Endometrial microvascular endothelial cells (primary cell): ENCODE data around the gene CCN6. TPM values are rescaled to one million over a fixed set of nuclear protein-coding genes. Genes with fewer than 3 reads are reported as not detected.
"Not testable (repeated sequence)": the region's sequence is repeated elsewhere in the genome, so short reads cannot be mapped to it uniquely, and the experiment has no call there.

Source experiments
- in situ Hi-C: cut with HindIII; loops from 2 replicates; pipeline ENCODE4 v1.10.0; 2017; ENCODE audit warnings: low sequenced_read_pairs, low pct_unique_long_range_greater_than_20kb; ENCODE audit errors: inconsistent ontology term
- total RNA-seq: library from RNA; depleted of rRNA; stranded (reverse); fragments of >200 nt; gene quantifications from one replicate; pipeline ENCODE4 v1.2.3, GENCODE V29; 2015; ENCODE audit errors: inconsistent ontology term

CCN6 gene
- total RNA-seq, 1 donor from 2014 or later: not detected

DNA sequence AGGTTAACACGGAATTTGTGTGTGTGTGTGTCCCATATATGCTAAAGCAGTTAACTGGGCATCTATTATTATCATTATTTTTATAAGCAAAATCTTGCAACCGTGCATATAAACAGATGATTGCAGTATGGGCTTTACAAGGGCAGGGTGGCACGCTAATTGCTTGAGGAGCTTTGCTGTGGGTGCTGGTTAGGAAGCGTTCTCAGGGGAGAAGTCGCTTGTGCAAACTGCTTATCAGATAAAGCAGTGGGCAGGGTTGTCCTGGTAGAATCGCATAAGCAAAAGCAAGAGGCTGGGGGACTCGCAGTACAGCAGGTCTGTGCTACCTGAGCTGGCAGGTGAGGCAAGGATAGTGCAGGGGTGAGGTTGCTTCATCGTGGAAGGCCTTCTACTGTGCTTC, 9.7 kb upstream of the CCN6 start:
- in situ Hi-C loops: no loop called here

DNA sequence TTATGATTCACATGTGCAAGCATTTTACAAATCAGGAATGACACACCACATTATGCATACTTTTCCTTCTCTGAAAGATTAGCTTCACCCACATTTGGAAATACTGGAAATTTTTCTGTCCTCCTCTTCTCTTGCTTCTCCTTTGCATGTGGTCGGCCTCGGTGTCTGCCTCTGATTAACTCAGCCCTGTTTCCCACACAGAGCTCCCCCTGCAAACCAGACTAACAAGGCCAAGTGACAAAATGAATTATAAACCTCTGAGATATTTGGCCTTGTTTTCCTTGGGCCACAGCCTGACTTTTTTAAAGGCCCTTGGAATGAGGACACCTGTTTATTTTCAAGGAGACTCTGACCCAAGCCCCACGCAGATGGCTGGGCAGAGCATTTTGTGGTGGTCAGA, 9.0 kb upstream of the CCN6 start:
- in situ Hi-C loops: no loop called here

DNA sequence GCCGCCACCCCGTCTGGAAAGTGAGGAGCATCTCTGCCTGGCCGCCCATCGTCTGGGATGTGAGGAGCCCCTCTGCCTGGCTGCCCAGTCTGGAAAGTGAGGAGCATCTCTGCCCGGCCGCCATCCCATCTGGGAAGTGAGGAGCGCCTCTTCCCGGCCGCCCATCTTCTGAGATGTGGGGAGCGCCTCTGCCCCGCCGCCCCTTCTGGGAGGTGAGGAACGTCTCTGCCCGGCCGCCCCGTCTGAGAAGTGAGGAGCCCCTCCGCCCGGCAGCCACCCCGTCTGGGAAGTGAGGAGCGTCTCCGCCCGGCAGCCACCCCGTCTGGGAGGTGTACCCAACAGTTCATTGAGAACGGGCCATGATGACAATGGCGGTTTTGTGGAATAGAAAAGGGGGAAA, 6.4 kb upstream of the CCN6 start:
- in situ Hi-C loops: not testable (repeated sequence)

DNA sequence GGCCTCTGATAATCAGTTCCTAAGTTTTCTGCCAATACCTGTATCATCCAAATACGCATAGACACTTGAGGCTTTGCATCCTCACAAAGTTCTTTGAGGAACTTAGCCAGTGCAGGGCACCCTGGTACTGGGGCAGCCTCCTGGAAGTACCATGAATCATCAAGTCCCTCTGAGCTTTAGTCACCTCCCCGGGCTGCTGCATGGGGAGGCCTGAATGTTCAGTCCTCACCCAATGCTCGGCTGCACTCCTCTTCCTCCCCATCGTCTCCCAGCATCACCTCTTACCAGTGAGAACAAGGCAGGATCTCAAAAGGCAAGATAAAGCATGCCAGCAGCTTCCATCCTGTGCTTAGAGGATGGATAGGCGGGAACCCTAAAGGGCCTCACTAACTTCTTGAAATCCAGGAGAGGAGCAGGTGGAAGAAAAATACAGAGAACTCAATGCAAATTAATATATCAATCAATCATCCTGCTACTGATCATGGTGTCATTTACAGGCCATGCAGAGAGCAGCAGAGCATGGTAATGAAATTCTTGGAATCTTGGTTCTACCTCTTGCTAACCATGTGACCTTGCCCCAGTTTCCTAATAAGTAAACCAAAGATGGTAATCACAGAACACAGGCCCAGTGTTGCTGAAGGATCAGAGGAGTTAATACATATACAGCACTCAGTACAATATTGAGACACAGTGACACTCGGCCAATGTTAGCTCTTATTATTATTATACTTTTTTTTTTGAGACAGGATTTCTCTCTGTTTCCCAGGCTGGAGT, 4.7 kb upstream of the CCN6 start:
- in situ Hi-C loops: no loop called here

DNA sequence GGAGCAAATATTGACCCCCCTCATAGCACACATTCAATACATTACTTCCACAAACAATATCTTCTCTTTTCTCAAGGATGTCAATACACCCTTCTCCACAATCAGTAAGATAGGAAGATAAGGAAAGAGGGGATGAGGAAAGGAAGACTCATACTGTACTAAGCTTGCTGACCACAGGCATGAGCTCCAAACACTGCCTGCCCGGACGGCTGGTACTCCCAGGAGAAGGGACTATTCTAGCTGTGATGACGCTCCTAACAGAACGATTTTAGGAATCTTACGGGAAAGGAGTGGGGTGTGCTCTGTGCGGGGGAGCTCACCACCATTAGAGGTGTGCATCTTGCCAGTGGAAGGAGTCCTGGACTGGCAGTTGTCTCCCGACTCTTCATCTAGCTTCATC, 3.9 kb upstream of the CCN6 start:
- in situ Hi-C loops: no loop called here

DNA sequence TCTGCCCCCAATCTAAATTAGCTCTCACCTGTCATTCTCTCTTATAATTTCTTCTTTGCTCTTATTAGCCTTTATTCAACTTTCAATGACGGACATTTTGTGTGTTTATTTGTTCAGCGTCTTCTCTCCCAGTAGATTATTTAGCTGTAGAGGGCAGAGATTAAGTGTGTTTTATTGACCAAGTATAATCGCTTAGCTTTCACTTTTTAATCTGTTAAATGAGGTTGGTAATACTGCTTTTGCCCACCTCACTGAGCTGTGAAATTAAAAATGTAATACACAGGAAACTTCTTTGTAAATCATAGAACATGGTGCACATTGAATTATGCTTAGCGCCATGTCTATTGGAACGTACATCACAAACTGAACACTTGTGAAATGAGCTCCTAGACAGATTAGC, 3.5 kb upstream of the CCN6 start:
- in situ Hi-C loops: no loop called here

DNA sequence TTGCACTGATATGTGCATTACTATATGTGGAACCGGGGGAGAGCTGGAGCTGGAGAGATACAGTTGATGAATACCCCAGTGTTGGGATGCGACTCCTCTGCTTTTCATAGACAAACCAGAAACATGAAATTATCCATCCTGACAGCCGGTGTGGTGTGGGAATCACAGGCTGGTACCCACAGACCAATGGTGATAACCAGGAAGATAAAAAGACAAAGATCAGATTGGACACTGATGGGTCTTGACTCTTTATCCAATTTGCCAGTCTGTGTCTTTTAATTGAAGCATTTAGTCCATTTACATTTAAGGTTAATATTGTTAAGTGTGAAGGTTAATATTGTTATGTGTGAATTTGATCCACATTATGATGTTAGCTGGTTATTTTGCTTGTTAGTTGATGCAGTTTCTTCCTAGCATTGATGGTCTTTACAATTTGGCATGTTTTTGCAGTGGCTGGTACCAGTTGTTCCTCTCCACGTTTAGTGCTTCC, 2.6 kb upstream of the CCN6 start:
- in situ Hi-C loops: not testable (repeated sequence)

DNA sequence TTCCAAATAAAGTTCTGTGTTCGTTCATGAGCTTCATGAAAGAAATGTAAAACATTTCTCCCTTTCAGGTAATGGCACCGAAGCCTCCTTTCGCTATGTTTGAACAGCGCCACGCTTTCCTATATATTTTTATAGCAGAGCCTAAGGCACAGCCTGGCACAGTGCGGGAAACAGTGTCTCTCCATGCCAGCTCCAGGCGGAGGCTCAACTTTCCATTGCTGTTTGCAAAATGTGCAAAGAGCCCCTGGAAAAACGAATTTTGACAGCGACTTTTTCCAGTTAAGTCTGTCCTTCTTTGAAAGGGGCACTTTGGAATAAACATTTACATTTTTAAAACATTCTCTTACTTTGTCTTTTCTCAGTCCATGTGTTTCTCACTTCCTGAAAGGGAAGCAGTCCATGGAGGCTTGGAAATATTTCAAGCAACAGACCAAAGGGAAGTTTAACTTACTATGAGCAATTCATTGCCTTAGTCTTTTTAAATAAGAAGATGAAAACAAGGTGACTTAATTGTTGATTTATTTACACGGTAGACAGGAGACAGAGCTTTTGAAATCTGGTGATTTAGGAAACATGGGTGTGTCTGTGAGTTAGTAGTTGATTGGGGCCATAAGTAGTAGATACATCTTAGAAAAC, 769 bp downstream of the CCN6 start:
- in situ Hi-C loops: no loop called here

DNA sequence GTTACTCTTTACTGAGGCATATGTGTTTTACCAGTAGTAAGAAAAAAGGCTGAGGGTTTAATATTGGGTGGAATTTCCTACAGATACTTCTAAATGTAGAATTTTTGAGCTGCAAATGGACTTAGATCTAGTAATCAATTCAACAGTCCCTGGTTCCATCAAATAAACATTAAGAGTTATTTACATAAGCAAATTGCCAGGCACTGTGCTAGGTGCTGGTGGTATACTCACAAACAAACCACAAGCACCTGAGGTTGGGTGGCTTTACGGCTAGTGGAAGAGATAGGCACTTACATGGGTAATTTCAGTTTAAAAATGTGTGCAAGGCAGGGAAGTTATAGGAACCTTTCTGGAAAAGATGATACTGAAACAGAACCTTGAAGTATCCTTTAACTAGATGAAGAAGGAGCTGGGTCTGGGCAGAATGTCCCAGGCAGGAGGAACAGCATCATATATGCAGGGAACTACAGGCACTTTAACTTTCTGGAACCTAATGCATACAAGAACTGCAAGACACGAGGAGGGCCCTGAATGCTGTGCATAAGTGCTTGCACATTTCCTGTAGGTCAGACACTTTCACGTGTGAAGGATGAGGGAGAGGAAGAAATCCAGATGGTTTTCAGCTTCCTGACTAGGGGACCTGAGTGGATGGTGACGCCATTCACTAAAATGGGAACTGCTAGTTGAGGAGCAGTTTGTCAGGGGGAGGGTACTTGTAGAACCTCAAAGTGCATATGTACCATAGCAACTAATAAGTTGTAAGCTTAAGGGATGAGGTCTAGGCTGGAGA, 4.5 kb downstream of the CCN6 start:
- in situ Hi-C loops: no loop called here

DNA sequence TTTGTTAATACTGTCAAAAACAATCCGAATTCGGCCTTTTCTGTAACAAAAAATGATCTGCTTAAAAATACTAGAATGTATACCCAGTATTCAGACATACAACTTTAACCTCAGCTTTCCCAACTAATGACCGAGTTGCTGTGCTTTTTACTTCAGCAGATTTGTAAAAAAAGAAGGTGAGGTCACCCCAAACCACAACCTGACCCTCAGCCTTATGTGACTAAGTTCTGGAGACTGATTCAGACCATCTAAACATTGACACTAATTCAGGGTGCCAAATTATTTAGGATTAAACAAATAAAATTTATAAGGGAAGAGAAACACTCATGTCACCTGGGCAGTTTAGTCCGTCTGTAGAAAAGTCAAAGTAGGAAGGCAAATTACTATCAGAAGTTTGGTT, 7.7 kb downstream of the CCN6 start:
- in situ Hi-C loops: no loop called here

DNA sequence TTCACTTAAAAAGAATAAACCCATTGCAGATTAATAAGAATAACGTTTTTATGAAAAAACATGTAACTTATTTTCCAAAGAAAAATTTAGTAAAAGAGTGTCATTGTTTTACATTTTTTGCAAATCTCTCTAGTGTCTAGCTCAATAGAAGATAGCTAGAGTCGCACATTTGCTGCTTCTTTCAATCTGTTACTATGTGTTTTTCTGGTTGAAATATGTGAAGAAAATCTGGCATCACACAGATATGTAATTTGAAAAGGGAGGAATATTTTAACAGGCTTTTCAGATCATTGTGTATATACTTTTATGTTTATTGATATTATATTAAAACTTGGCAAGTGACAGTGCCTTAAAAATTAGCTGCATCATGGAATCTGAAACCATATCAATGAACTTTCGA, 9.1 kb downstream of the CCN6 start:
- in situ Hi-C loops: no loop called here

DNA sequence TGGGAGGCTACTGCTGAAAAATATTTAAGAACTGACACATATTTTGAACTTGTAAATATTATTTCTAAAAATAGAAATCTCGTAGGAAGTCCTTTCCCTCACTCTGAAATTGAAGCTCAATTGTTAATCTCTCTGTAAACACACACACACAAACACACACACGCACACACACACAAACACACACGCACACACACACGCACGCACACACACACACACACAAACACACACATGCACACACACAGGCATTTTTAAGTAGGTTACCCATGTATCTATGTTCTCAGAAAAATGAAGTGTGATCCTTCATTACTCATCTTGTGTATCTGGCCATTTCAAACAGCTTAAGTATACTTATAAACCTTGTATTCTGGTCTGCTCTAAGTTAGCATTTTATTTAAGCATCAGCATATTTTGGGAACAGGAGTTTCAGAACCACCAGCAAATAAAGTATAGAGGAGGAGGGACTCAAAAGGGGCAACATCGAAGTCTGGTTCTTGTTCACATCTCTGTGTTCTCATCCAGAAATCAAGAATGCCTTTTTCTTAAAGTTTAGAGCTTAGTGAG, 11.6 kb downstream of the CCN6 start:
- in situ Hi-C loops: no loop called here

DNA sequence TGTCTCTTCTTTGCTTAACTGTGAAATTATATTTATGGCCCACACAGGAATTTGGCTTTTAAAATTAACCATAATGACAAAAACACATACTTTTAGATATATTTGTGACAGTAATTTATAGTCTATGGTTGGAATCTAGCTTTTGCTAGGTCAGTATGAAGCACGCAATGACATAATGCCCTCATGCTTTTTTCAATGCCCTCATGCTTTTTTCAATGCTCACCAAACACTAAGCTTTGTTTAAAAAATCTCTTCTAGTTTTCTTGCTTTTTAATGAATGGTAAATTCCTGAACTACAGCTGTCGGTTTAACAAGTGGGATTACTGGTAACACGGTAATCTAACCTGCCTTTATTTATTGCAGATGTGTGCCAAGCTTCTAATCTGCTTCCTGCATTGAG, 12.7 kb downstream of the CCN6 start:
- in situ Hi-C loops: no loop called here

DNA sequence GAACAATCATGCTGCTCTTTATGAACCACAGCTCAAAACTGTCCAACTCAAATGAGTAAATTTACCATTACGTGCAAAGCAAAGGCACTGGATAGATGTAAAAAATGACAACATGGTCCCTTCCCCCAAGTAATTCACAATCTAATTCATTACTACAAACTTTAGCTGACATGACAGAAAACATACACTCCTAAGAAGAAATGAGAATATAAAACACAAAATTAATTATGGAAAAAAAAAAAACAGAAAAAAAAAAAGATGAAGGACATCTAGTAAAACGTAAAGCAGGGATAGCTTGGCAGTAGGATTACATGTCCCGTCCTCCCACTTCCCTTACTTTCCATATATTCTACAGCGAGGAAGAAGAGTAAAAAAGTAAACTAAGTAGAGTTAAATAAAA, 27.7 kb downstream of the CCN6 start:
- in situ Hi-C loops: no loop called here

DNA sequence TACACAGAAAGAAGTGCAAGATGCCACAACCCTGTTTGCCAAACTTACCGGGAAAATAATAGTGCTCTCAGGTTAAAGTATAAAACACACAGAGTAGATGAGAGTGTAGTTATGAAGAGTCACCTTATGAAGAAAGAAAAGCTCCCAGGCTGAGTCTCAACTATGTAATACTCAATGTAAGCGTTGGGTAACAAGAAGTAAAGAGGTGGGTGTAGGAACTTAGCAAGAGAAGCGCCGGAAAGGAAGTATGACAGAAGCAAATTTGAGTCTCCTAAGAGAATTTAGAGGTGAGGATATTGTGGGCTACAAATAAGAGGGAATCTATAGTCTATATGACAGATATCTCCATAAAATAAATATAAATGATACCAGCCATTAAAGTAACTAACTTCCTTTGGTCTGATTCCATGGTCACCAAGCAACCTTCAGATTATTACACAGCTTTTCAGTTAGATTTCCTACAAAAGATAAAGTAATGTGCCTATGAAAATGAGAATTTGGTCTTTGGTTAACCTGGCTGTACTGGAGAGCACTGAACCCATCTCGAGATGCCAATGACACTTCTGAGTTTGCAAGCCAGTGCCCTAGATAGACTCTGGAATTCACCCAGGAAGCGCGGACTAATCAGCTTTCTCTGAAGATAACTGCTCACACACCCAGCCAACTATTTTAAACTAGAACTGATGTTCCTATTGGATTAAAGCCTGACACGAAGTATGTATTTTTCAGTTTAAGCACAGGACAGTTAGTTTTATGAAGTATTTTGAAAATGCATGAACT, 31.6 kb downstream of the CCN6 start:
- in situ Hi-C loops: no loop called here

DNA sequence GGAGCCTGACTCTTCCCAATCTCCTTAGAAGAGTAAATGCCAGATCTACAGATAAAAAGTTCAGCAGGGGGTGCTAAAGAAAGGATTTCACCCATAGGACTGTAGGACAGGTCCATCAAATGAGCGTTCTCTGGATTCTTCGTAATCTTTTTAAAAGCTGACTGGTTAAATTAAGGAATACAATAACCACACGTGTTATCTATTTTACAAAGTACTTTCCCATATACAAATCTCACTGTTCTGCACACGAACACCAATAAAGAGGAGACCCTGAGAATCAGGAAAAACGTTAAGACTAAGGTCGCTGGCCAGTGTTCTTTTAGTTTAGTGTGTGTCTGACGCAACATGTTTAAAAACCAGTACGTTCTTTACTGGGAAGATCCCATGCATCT, 32.8 kb downstream of the CCN6 start:
- in situ Hi-C loops: no loop called here

DNA sequence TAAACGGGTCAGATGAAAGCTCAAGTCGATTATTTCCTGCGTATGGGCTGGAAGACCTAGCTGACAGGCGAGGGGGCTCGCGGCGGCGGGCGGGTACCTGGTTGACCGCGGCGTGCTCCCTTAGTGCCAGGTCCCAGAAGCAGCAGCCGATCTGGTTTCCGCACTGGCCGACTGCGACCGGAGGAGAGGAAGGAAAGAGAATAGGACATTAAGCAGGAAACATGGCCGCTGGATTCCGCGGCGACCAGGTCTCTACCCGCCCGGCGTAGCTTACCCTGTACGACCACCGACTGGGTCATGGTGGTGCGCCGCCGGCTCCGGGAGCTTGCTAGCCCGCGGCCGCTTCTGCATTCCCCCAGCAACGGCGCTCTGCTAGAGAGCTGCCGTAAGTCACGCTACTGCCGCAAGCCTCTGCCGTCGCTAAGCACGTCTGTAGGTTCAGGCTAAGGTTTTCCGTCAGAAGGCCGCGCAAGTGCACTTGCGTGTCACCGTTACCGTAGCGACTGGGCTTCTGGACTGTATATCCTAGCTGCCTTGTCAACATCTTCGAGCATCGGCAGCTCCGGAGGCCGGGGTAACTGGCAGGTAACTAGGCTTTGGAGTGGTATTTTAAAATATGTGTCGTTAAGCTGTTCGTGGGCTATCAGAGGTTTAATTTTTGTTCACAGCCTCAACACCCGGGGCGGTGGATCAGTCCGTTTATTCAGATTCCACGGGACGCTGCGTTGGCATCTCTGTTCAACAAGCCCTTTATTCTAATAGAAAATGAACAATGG, 33.4 kb downstream of the CCN6 start, which contains the start of the genes FAM229B and TUBE1:
TSS of gene FAM229B (plus strand) at position 456 of the 776 bp plus-strand sequence. CDS start 11,693 bp downstream, outside the sequence.
TSS of gene TUBE1 (minus strand) at position 347 of the 776 bp plus-strand sequence. CDS start at position 299, 48 bp downstream.
- in situ Hi-C loops: no loop called here

DNA sequence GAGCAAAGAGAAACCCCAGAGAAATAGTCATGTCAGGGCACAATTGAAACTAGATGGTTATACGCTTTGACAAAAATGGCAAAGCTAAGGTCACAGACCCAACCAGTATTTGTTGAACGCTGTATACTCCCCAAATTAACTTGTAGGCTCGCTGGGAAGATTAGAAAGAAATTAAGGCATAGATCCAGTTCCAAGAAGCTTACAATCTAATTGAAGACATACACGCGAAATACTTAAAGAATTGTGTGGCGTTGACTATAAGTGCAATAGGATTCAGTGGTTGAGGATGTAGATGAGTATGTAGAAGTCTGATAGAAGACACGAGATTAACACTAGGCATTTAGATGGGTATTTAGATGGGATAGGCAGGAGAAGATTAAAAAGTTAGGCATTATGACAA, 34.0 kb downstream of the CCN6 start:
- in situ Hi-C loops: no loop called here
